Measurements from ENCODE around the gene MGAM2. TPM values are rescaled to one million over a fixed set of nuclear protein-coding genes. Genes with fewer than 3 reads are reported as not detected.

Gene MGAM2
- total and polyA plus RNA-seq, 2 experiments from 2014 or later: 0.07 TPM; not detected in 1

GRCh38 chr7:142120524-142120923, 9.0 kb downstream of the MGAM2 start:
- peak overlapping the region; percentile 43 for H3K27ac Mint-ChIP-seq
- no peak overlapping the region for H3K4me3 Mint-ChIP-seq
- H3K4me2 ChIP-seq: no peak overlapping the region

GRCh38 chr7:142123184-142123583, 11.7 kb downstream of the MGAM2 start:
- H3K9me2 ChIP-seq (ENCODE audit: insufficient read depth): no peaks in the 10 kb centered on the region
- no peak for ATAC-seq

More at GRCh38 chr7:142120524-142120923, 9.0 kb downstream of the MGAM2 start:
- Histone ChIP-seq H3K79me2 (replicated peaks; ENCODE audit: insufficient read depth) (no peaks in the 10 kb centered on the region), H3K27me3 (ENCODE audit: insufficient read depth) (no peaks in the 10 kb centered on the region), H2AFZ (peak overlapping the region; percentile 40; the same call in 1 of the 2 replicates), H3F3A (replicated peaks; ENCODE audit: low read depth) (no peaks in the 10 kb centered on the region), H3K9me2 (ENCODE audit: insufficient read depth) (no peaks in the 10 kb centered on the region), H3K27ac (ENCODE audit: low read depth) (no peak overlapping the region), H4K20me1 (replicated peaks; ENCODE audit: insufficient read depth) (no peaks in the 10 kb centered on the region), H3K4me1 (ENCODE audit: insufficient read depth) (peaks cover 9% of the 10 kb centered on the region; the same call in 1 of the 2 replicates), H3K36me3 (ENCODE audit: insufficient read depth) (no peaks in the 10 kb centered on the region), H3K4me3 (no peak overlapping the region)
- TF ChIP-seq ZNF114 (CRISPR knock-in tag; IDR thresholded peaks at IDR 0.05): no peak
- ATAC-seq: no peak
- H3K9me3 Mint-ChIP-seq: no peaks in the 10 kb centered on the region
- no peaks in the 10 kb centered on the region for H3K27me3 Mint-ChIP-seq (ENCODE audit: insufficient read depth, low read depth, poor library complexity)
- DNase-seq (ENCODE audit: low spot score): no peak
- peaks cover 9% of the 10 kb centered on the region; the same call in 2 of the 3 replicates for H3K4me1 Mint-ChIP-seq
- H3K36me3 Mint-ChIP-seq (ENCODE audit: low read depth): no peaks in the 10 kb centered on the region

GRCh38 chr7:142125256-142125955, 13.9 kb downstream of the MGAM2 start:
- peaks cover 5% of the 10 kb centered on the region; the same call in 1 of the 2 replicates for H3K4me1 ChIP-seq (ENCODE audit: insufficient read depth)
- H4K20me1 ChIP-seq (replicated peaks; ENCODE audit: insufficient read depth): no peaks in the 10 kb centered on the region
- no peak overlapping the region for H3K27ac Mint-ChIP-seq
- H3K27me3 Mint-ChIP-seq (ENCODE audit: insufficient read depth, low read depth, poor library complexity): no peaks in the 10 kb centered on the region
- peaks cover 2% of the 10 kb centered on the region for H3K4me1 Mint-ChIP-seq
- DNase-seq (ENCODE audit: low spot score) (no peak), ATAC-seq (no peak)
- no peak overlapping the region for H3K4me3 Mint-ChIP-seq
- no peaks in the 10 kb centered on the region for H3K79me2 ChIP-seq (replicated peaks; ENCODE audit: insufficient read depth)
- no peak overlapping the region for H3K4me3 ChIP-seq
- no peaks in the 10 kb centered on the region for H3F3A ChIP-seq (replicated peaks; ENCODE audit: low read depth)
- H3K27me3 ChIP-seq (ENCODE audit: insufficient read depth): no peaks in the 10 kb centered on the region
- H3K9me2 ChIP-seq (ENCODE audit: insufficient read depth): no peaks in the 10 kb centered on the region
- no peak overlapping the region for H2AFZ ChIP-seq
- H3K27ac ChIP-seq (ENCODE audit: low read depth): no peak overlapping the region
- H3K4me2 ChIP-seq: no peak overlapping the region
- H3K36me3 ChIP-seq (ENCODE audit: insufficient read depth): no peaks in the 10 kb centered on the region
- no peaks in the 10 kb centered on the region for H3K36me3 Mint-ChIP-seq (ENCODE audit: low read depth)
- no peaks in the 10 kb centered on the region for H3K9me3 Mint-ChIP-seq
- TF ChIP-seq ZNF331 (CRISPR knock-in tag; IDR thresholded peaks at IDR 0.05; ENCODE audit: low read depth): no peak
- no peak for TF ChIP-seq POLR2AphosphoS5 (IDR thresholded peaks at IDR 0.05; ENCODE audit: low read depth)
- TF ChIP-seq NANOG (IDR thresholded peaks at IDR 0.05; ENCODE audit: borderline replicate concordance): no peak
- TF ChIP-seq CREB1 (CRISPR knock-in tag; IDR thresholded peaks at IDR 0.05; ENCODE audit: low read depth): no peak

More at GRCh38 chr7:142123184-142123583, 11.7 kb downstream of the MGAM2 start:
- H3K27me3 Mint-ChIP-seq (ENCODE audit: insufficient read depth, low read depth, poor library complexity): no peaks in the 10 kb centered on the region
- H3K4me3 Mint-ChIP-seq: no peak overlapping the region
- no peaks in the 10 kb centered on the region for H3K36me3 Mint-ChIP-seq (ENCODE audit: low read depth)
- Histone ChIP-seq H4K20me1 (replicated peaks; ENCODE audit: insufficient read depth) (no peaks in the 10 kb centered on the region), H3K79me2 (replicated peaks; ENCODE audit: insufficient read depth) (no peaks in the 10 kb centered on the region), H3F3A (replicated peaks; ENCODE audit: low read depth) (no peaks in the 10 kb centered on the region), H3K27ac (ENCODE audit: low read depth) (no peak overlapping the region), H3K27me3 (ENCODE audit: insufficient read depth) (no peaks in the 10 kb centered on the region), H3K4me1 (ENCODE audit: insufficient read depth) (peaks cover 9% of the 10 kb centered on the region; the same call in 1 of the 2 replicates), H3K4me2 (no peak overlapping the region), H3K4me3 (no peak overlapping the region), H3K36me3 (ENCODE audit: insufficient read depth) (no peaks in the 10 kb centered on the region), H2AFZ (no peak overlapping the region)
- no peak for DNase-seq (ENCODE audit: low spot score)
- TF ChIP-seq ZNF331 (CRISPR knock-in tag; IDR thresholded peaks at IDR 0.05; ENCODE audit: low read depth): no peak
- TF ChIP-seq CREB1 (CRISPR knock-in tag; IDR thresholded peaks at IDR 0.05; ENCODE audit: low read depth): no peak
- TF ChIP-seq CTCF (conservative IDR thresholded peaks at IDR 0.05; ENCODE audit: low read depth in 2 of 2): no peak
- peaks cover 9% of the 10 kb centered on the region for H3K4me1 Mint-ChIP-seq
- H3K27ac Mint-ChIP-seq: no peak overlapping the region
- no peaks in the 10 kb centered on the region for H3K9me3 Mint-ChIP-seq
